ENCODE results near the gene CTXN1. TPM values are rescaled to one million over a fixed set of nuclear protein-coding genes. Genes with fewer than 3 reads are reported as not detected.
"Not testable (repeated sequence)": the region's sequence is repeated elsewhere in the genome, so short reads cannot be mapped to it uniquely, and the experiment has no call there.

The CTXN1 gene
- total RNA-seq, 4 donors from 2014 or later = 1.4 to 3.0 (median 2.0) TPM

DNA sequence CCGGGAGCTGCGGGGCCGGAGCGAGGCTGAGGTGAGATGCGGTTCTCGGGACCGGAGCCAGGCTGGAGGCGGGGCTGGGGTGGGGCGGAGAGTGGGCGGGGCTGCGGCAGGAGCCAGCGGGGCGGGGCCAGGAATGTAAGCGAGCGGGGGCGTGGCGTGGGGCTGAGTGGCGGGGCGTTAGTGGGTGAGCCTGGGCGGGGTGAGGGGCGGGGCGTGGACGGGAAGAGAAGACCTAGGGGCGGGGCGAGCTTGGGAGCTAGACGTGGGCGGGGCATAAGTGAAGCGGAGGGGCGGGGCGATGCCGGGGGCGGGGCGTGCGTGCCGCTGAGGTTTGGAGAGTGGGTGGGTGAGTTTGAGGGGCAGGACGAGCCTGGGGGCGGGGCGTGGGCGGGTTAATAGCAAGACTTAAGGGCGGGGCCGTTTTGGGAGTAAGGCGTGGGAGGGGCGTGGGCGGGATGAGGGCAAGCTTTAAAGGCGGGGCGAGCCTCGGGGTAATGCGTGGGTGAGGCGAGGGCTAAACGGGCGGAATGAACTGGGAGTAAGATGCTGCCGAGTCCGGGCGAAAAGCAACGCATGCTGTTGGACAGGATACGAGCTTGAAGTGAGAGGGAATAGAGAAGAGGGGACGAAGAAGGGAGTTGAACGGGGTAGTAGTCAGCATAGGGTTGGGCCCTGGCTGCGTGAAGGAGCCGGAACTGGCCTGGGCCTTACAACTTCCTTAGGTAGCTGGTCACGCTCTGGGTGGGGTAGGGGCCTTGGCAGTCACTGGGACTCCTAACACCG lies 5.2 kb downstream of the CTXN1 start:
- DNase-seq = peak; percentile 99
- TF ChIP-seq CTCF (IDR thresholded peaks at IDR 0.05) (no peak), POLR2A (IDR thresholded peaks at IDR 0.05) (peak in 1 of 2 donors; percentile 42)
- 4% methylated on average over 30 to 34 of the region's 62 CpGs for WGBS, 2 donors
- H3K9me3 ChIP-seq = no peaks in the 10 kb centered on the region
- peaks cover 4% of the 10 kb centered on the region for H3K27me3 ChIP-seq
- H3K4me1 ChIP-seq = peaks cover 9 to 55% of the 10 kb centered on the region in 2 donors
- H3K27ac ChIP-seq = peak overlapping the region; percentile 78 to 92 (median 88)
- intact Hi-C loops (cut with DNase I) = no loop called here
- H3K4me3 ChIP-seq (replicated peaks in 1 of 3) = peak overlapping the region; percentile 35 to 98 (median 67)
- H3K36me3 ChIP-seq = peaks cover 11% of the 10 kb centered on the region in 2 donors

DNA sequence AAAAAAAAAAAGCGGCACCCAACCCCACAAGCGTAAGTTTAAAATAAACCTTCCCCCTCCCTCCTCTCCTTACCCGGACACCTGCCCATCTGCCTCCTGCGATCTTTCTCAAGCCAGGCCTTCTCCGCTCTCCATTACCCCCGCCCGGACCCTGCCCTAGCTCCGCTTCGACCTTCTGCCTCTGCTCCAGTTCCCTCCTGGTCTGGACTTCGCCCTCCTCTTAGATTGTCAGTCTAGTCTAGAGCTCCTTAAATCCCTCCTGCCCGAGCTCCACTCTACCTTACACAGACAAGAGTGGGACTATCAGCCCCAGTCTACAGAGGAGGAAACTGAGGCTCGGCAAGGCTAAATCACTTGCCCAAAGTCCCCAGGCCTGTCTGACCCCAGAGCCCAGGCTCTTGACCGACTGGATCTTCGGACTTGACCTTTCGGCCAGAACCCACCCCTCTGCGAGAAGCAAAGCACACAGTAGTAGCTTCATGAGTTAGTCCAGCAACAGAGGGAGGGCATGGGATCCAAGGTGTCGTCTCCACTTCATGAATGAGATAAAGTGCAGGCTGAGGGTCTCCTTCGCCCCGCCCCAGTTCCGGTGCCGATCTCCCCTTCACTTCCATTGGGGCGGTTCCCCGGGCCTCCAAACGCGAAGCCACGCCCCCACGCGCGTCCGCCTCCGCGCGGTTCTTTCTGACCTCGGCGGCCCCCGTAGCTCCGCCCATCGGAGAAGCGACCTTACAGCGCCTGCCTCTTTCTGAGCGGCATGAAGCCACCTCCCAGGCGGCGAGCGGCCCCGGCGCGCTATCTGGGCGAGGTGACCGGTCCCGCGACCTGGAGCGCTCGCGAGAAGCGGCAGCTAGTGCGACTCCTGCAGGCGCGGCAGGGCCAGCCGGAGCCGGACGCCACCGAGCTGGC lies 6.1 kb downstream of the CTXN1 start, which contains the start of gene SNAPC2:
TSS of gene SNAPC2 (plus strand) at position 729 of the 909 bp plus-strand sequence. CDS start at position 758, 29 bp downstream.
- H3K9me3 ChIP-seq = no peaks in the 10 kb centered on the region
- peaks cover 4% of the 10 kb centered on the region for H3K27me3 ChIP-seq
- peaks cover 11% of the 10 kb centered on the region in 2 donors for H3K36me3 ChIP-seq
- intact Hi-C loops (cut with DNase I) = loop anchor here (2.0 kb wide), 1 partner anchor 15 kb away; no protein-coding TSS in a partner anchor
- TF ChIP-seq CTCF (IDR thresholded peaks at IDR 0.05) (peak in 1 of 6 experiments; percentile 16), POLR2A (IDR thresholded peaks at IDR 0.05) (peak in 1 of 2 donors; percentile 63)
- H3K4me3 ChIP-seq (replicated peaks in 1 of 3) = peak within 1 kb of the TSS; percentile 35 to 98 (median 67)
- 15% methylated on average over 32 to 40 of the region's 62 CpGs for WGBS, 2 donors
- peaks cover 9 to 49% of the 10 kb centered on the region in 2 donors for H3K4me1 ChIP-seq
- peak; percentile 97 to 98 for DNase-seq
- H3K27ac ChIP-seq = peak within 1 kb of the TSS; percentile 78 to 92 (median 88)

- H3K4me1 ChIP-seq = peaks cover 9 to 45% of the 10 kb centered on the region in 2 donors
- TF ChIP-seq CTCF (IDR thresholded peaks at IDR 0.05) (no peak), POLR2A (IDR thresholded peaks at IDR 0.05) (no peak)
- DNase-seq = no peak
- peaks cover 4% of the 10 kb centered on the region for H3K27me3 ChIP-seq
- H3K4me3 ChIP-seq (replicated peaks in 1 of 3) = no peak overlapping the region
- WGBS, 2 donors = 48 to 62% methylated on average over 27 to 33 of the region's 42 CpGs
- peaks cover 11% of the 10 kb centered on the region in 2 donors for H3K36me3 ChIP-seq
- intact Hi-C loops (cut with DNase I) = loop anchor here (2.0 kb wide), 1 partner anchor 14 kb away; no protein-coding TSS in a partner anchor
- H3K27ac ChIP-seq = no peak overlapping the region
- no peaks in the 10 kb centered on the region for H3K9me3 ChIP-seq
Measured at GRCh38 chr19:7918615-7919421, 7.1 kb downstream of the CTXN1 start.

DNA sequence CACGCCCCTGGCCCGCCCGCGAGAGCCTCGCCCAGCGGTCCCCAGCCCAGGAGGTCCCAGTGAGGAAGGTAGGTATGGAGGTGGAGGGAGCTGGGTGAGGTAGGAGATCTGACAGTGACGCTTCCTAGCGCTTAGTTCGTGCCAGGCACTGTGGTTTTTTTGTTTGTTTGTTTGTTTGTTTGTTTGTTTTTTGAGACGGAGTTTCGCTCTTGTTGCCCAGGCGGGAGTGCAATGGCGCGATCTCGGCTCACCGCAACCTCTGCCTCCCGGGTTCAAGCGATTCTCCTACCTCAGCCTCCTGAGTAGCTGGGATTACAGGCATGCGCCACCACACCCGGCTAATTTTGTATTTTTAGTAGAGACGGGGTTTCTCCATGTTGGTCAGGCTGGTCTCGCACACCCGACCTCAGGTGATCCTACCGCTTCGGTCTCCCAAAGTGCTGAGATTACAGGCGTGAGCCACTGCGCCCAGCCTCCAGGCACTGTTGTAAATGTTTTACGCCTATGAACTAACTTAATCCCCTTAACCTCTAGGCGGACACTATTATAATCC lies 7.8 kb downstream of the CTXN1 start:
- peaks cover 9 to 45% of the 10 kb centered on the region in 2 donors for H3K4me1 ChIP-seq
- 27 to 34% methylated on average over 23 to 29 of the region's 29 CpGs for WGBS, 2 donors
- intact Hi-C loops (cut with DNase I) = loop anchor here (2.0 kb wide), 1 partner anchor 13 kb away; no protein-coding TSS in a partner anchor
- not testable (repeated sequence) for H3K27ac ChIP-seq; H3K9me3 ChIP-seq; H3K4me3 ChIP-seq (replicated peaks in 1 of 3); H3K27me3 ChIP-seq; DNase-seq
- peaks cover 11% of the 10 kb centered on the region in 2 donors for H3K36me3 ChIP-seq

Measured in thyroid gland (tissue), 4 donors.